Dermis blood vessel endothelial cell (primary cell): Measurements from ENCODE around the gene ENTREP1. TPM values are rescaled to one million over a fixed set of nuclear protein-coding genes. Genes with fewer than 3 reads are reported as not detected.

Experiments used
- DNase-seq: peaks from one replicate; pipeline ENCODE4 v3.0.0; 2010
- total RNA-seq: library from RNA; depleted of rRNA; stranded (reverse); fragments of >200 nt; gene quantifications from 2 replicates; pipeline ENCODE4 v1.2.3, GENCODE V29; 2014

The ENTREP1 gene
- total RNA-seq, 1 donor from 2014 or later, result 8.0 TPM

GRCh38 chr9:69322256-69322655 lies 2.8 kb upstream of the ENTREP1 start:
- DNase-seq, result no peak

DNA sequence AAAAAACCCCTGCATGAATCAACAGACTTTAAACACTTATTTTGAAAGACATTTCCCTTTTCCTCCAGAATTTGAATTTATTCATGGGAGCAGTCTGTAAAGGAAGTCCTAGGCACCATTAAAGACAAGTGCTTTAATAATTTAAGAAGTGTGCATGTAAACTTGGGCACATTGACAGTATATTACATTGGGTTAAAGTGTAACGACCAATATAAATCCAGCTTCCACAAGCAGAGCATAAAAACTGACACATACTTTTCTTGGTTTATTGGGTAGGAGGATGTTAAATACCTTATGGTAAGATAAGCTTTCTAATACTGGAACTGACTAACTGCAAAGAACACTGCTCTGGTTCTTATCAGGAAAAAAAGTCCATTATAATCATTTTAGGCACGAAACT lies 1.2 kb upstream of the ENTREP1 start:
- no peak for DNase-seq

- DNase-seq, result peak; percentile 43
These were observed 596 bp downstream of the ENTREP1 start for GRCh38 chr9:69325409-69326212.

GRCh38 chr9:69326261-69326660 lies 1.2 kb downstream of the ENTREP1 start:
- peak; percentile 8 for DNase-seq

GRCh38 chr9:69330580-69330979 lies 5.6 kb downstream of the ENTREP1 start:
- no peak for DNase-seq

DNA sequence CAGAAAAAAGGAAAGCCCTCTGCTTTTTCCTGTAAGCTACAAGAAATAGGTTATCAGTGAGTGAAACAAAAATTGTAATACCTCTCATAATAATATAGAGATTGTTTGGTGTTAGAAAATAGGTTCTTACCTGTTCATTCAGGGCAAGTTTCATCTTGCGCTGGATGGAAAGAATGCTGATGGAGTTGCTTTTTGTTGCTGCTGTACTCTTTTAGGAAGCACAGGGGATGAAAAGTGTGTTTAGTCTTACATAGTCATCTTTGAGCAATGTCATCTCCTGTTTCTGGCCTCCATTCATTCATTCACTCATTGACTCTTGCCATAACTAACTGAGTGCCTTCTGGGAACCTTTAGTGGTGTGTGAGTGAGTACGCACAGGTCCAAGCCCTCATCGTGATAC lies 6.4 kb downstream of the ENTREP1 start:
- DNase-seq, result no peak

DNA sequence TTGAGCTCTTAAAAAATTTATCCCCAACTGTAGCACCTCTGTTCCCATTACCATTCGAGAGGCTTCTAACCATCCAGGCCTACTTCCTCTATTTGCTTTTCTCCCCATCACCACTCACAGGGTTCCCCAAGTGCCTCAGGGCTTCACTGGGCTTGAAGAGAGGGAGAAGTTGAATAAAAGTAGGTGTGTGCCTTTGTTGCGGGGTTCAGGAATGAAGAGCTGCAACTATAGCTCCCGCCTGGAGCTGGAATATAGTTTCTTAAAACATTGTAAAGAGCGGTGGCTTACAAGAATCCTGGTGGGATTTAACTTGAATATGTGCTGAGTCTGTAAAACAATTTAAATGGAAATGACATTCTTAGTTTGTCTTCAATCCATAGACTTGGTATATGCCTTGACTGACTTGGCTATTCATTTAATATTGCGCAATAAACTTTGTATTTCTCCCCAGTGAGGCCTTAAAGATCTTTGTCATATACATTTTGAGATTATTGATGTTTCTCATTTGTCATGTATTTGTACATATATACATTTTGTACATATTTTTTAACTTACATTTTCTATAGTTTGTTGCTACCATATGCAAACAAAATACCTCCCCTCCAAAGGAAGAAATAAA lies 7.2 kb downstream of the ENTREP1 start:
- DNase-seq, result no peak

DNA sequence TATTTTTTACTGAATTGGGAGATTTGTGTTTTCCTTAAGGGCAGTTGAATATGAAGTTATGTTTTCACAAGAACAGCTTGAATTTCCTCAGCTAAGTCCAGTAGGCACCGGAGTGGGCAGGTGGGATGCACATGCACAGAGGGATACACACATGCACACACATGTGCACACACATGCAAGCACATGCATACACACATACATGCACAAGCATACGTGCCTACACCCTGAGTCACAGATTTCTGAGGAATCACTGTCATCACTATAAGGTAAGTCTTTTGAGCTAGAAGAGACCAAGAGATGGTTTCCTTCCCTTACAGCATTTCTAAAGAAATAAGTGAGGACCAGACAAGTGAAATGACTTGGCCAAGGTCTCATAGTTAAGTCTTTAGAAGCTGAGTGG lies 8.7 kb downstream of the ENTREP1 start:
- no peak for DNase-seq

GRCh38 chr9:69334317-69334716 lies 9.3 kb downstream of the ENTREP1 start:
- no peak for DNase-seq

- DNase-seq, result peak; percentile 55
These were observed 14.6 kb downstream of the ENTREP1 start for GRCh38 chr9:69339620-69340019.

DNA sequence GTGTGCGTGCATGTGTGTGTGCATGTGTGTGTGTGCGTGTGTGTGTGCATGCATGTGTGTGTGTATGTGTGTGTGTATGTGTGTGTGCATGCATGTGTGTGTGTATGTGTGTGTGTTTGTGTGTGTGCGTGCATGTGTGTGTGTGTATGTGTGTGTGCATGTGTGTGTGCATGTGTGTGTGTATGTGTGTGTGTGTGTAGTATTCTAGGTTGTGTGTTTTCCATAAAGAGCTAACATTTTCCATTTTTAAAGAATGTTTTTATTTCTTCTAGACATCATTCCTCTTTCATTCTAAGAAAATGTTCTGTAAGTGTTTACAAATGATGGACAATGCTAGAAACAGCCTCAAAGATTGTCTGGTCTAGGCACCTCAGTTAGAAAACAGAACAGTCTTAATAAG lies 15.6 kb downstream of the ENTREP1 start:
- no peak for DNase-seq

DNA sequence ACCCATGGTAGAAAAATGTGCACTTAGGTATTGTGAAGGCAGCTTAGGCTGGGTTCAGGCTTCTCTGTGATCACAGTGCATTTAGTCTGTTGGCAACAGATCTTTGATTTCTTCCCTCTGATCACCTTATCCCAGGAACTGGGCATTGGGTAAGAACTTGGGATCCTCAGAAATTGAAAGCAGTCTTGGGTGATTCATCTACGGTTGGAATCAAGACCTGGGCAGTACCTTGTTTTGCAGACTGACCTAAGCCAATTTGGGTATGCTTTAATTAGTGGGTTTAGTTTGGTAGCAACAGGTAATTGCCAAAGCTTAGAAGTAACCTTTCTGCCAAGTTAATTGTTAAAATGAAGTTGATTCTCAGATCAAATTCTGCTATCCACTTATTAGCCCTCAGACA lies 17.8 kb downstream of the ENTREP1 start:
- no peak for DNase-seq

GRCh38 chr9:69344459-69344858 lies 19.4 kb downstream of the ENTREP1 start:
- DNase-seq, result no peak

DNA sequence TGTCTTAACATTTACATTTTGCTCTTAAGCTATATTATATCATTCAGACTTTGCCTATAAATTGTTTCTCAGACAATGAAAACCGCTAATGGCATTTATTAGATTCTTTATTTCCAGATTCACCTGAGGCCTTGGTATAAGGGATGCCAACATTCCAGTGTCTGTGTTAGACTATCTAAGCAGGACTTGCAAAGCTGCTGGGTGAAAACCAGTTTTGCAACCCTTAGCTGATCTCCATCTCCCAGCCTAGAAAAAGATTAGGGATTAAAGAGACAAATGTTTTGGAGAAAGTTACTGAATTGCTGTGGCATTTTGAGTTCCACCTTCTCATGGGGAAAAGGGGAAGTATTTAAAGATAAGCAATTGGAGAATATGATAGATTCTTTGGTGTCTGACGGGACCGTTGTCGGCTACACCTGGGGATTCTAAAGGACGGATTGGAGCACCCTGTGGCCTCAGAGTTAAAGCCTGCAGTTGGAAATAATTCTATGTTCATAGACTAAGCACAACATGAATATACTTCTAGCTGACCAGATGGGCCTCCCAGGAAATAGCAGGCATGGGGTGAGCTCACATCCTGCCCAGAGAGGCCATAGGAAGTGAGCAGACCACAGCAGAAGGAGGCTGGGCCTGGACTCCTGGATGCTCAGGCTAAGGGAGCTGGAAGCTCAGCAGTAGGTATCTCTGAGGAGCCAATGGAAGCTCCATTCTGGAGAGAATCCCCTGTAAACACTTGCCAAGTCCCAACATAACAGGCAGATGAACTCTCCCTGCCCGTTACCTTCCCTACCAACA lies 21.8 kb downstream of the ENTREP1 start:
- peak; percentile 39 for DNase-seq

- peak; percentile 25 for DNase-seq
These were observed 22.6 kb downstream of the ENTREP1 start for GRCh38 chr9:69347607-69348006.

GRCh38 chr9:69351227-69351626 lies 26.2 kb downstream of the ENTREP1 start:
- no peak for DNase-seq

GRCh38 chr9:69355232-69355631 lies 30.2 kb downstream of the ENTREP1 start:
- no peak for DNase-seq

DNA sequence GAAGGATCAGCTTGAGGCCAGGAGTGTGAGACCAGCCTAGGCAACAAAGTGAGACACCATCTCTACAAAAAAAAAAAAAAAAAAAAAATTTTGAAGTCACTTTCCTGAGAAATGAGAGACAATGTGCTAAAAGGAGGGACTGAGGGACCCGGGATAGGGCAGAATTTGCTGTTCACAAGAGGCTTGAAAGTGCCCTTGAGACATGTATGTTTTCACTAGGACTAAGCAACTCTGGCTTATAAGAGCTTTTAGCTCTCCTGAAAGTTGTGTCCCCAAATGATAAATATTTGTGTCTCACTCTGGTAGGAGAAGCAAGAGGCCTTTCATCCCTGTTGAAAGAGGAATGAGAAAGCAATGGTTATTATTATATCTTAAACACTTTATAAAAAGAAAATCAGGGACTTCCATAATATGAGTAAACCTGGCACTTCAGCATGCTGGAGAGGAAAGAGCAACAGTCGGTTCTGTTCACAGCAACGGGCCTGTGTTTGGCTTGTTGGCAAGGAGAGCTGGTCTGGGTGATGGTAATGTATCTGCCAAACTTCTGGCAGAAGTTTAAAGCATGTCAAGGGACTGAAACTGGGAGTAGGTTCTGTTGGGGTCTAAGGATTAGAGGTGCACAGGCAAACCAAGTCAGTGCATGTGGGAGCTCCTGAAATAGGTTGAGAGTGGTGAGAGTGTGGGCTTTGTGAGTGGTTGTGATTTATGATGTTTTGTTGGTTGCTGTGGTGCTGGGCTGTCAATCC lies 32.2 kb downstream of the ENTREP1 start:
- no peak for DNase-seq

DNA sequence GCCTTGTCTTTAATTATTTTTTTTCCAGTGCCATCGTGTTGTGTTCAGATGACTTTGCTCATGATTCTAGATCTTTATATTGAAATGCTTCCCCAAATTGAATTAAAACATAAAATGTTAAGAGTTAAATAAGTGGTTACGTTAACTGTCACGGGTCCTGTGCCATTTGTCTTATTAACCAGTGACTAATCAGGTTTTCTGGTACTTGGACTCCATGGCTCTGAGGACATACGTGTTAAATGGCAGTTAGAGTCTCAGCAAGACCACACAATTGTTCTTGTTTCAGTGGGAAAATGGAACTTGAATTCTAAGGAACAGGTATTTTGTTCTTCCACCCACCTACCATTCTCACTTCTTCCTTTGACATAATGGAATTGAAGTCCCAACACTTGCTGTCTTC lies 32.8 kb downstream of the ENTREP1 start:
- no peak for DNase-seq

DNA sequence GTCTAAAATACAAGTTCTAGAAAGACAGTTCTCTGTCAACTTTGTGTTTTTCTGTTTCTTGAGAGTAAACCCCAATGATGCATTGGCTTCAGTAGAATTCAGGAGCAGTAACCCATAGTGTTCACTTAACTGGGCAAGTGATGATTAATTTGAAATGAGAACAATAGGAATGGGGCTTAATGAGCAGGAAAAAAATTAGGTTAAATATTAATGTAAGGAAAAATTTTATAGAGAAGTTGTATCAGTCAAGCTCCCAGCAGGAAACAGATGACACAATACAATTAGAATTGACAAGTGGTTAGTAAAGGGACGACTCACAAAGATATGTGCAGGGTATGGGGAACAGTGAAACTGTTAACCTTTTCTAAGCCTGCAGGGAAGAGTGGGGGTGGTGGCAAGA lies 38.2 kb downstream of the ENTREP1 start:
- DNase-seq, result no peak

DNA sequence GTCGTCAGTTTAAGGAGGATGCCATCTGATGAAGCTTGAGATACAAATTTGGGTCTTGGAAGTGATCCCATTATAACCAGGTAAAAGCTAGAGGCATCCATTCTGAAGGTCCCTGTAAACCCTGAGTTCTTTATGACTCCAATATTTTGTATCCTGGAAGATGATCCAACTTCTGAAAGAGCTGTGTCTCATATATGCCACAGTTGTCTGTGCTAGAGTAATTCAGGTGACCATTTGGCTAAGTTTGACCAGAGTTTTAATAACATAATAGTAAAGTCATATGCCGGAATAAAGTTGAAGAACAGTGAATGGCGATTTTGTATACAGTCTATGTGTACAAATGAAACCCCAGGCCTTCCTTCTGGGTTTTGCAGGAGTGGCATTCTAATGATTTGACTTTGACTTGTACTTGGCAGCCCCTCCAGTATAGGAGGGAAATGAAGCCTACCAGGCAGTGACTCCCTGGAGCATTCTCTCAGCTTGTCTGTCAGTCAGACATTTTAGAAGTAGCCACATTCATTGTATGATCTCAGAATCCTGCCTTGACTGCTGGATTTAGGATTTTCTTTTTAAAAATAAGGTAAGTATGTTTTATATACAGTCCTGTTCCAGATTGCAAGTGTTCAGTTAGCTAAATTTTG lies 39.6 kb downstream of the ENTREP1 start:
- no peak for DNase-seq

GRCh38 chr9:69370430-69370829 lies 45.4 kb downstream of the ENTREP1 start:
- peak; percentile 84 for DNase-seq
